GM12878 (cell line): ENCODE data around the gene COMMD1. TPM values are rescaled to one million over a fixed set of nuclear protein-coding genes. Genes with fewer than 3 reads are reported as not detected.

Experiments used
- ATAC-seq: fragments of 200-7000 bp; cut with Tn5 transposase; 3 replicates; pipeline ENCODE4 v1.9.1; 2020; ENCODE audit warnings: mild to moderate bottlenecking, moderate library complexity
- BruUV-seq: library from RNA; stranded (reverse); fragments of 400-500 nt; replicated peaks from 2 replicates; lab custom pipeline; 2021; lab: Mats Ljungman, UMichigan
- CTCF ChIA-PET: fragments of 300-600 bp; sonication (Branson Sonifier 250); formaldehyde crosslinking; extraction: SDS; loops from one replicate; lab custom pipeline; 2021; ENCODE audit warnings: inconsistent platforms; lab: Yijun Ruan, JAX
- POLR2A ChIA-PET: fragments of 350-600 bp; formaldehyde crosslinking; extraction: SDS; loops from one replicate; lab custom pipeline; 2021; ENCODE audit warnings: inconsistent platforms; lab: Charles Lee
- RAD21 ChIA-PET: fragments of 300-600 bp; sonication (Branson Sonifier 250); formaldehyde crosslinking; loops from one replicate; lab custom pipeline; 2023; ENCODE audit warnings: antibody characterized with exemption; ENCODE audit not compliant: unreplicated experiment; lab: Charles Lee
- SMC1A ChIA-PET: fragments of 300-600 bp; sonication (Branson Sonifier 250); formaldehyde crosslinking; loops from one replicate; lab custom pipeline; 2023; ENCODE audit not compliant: unreplicated experiment, uncharacterized antibody; lab: Charles Lee
- DNase-seq: peaks from one replicate; pipeline ENCODE4 v3.0.0-alpha.2; 2011; ENCODE audit warnings: low read depth, low spot score
- FAIRE-seq: peaks from 3 replicates; lab custom pipeline; 2011; peaks lifted over from hg19 to GRCh38; lab: Jason Lieb, UNC
- H2AFZ ChIP-seq: 2 replicates; pipeline ENCODE4 v1.6.0; 2011; ENCODE audit warnings: low read depth, low read length, control low read depth; ENCODE audit not compliant: control insufficient read depth
- H3K27ac ChIP-seq: 2 replicates; pipeline ENCODE4 v1.5.1; 2011; ENCODE audit warnings: control low read depth; ENCODE audit not compliant: control insufficient read depth, insufficient read depth
- H3K27me3 ChIP-seq, 2 experiments: replicated peaks in 1 of 2; 2 replicates each; pipeline versions ENCODE4 v1.6.0 to v1.6.1; 2011; ENCODE audit warnings: low read length in 1 of 2; ENCODE audit not compliant: control insufficient read depth in 2 of 2, insufficient read depth in 2 of 2
- H3K36me3 ChIP-seq, 2 experiments: 2 replicates each; pipeline ENCODE4 v1.5.1; 2011; ENCODE audit warnings: low read length in 1 of 2; ENCODE audit not compliant: control insufficient read depth in 2 of 2, insufficient read depth in 2 of 2
- H3K4me1 ChIP-seq: 2 replicates; pipeline ENCODE4 v1.6.1; 2011; ENCODE audit warnings: mild to moderate bottlenecking, low read length, moderate library complexity, mixed read lengths; ENCODE audit not compliant: control insufficient read depth, insufficient read depth
- H3K4me2 ChIP-seq: 2 replicates; pipeline ENCODE4 v1.6.0; 2011; ENCODE audit warnings: control low read depth; ENCODE audit not compliant: control insufficient read depth, insufficient read depth
- H3K4me3 ChIP-seq: fragments of 200-600 bp; sonication (generic); 2 replicates; pipeline ENCODE4 v1.5.1; 2016
- H3K79me2 ChIP-seq: 2 replicates; pipeline ENCODE4 v1.6.0; 2011; ENCODE audit warnings: low read length; ENCODE audit not compliant: control insufficient read depth, insufficient read depth
- H3K9ac ChIP-seq: 2 replicates; pipeline ENCODE4 v1.8.0; 2011; ENCODE audit warnings: low read length, control low read depth, mixed read lengths; ENCODE audit not compliant: control insufficient read depth, insufficient read depth
- H3K9me3 ChIP-seq: replicated peaks from 3 replicates; pipeline ENCODE4 v1.5.1; 2011; ENCODE audit warnings: mild to moderate bottlenecking, low read length; ENCODE audit not compliant: control insufficient read depth, insufficient read depth
- H4K20me1 ChIP-seq: 2 replicates; pipeline ENCODE4 v1.6.0; 2011; ENCODE audit not compliant: control insufficient read depth, insufficient read depth
- CBX3 ChIP-seq: fragments of 200-600 bp; sonication (generic); IDR thresholded peaks from 2 replicates; pipeline ENCODE4 v1.6.1; 2016; ENCODE audit warnings: low read depth, borderline replicate concordance
- EED ChIP-seq: sonication (generic); IDR thresholded peaks from 2 replicates; pipeline ENCODE4 v1.6.1; 2016; ENCODE audit warnings: antibody characterized with exemption, low read depth
- FOS ChIP-seq: IDR thresholded peaks from 3 replicates; pipeline ENCODE4 v1.6.1; 2011; ENCODE audit warnings: borderline replicate concordance; ENCODE audit not compliant: insufficient read length; ENCODE audit errors: extremely low read depth
- NR2F1 ChIP-seq: fragments of 450-650 bp; conservative IDR thresholded peaks from 2 replicates; pipeline ENCODE4 v1.6.1; 2017; ENCODE audit warnings: mild to moderate bottlenecking
- TAF1 ChIP-seq: IDR thresholded peaks from 2 replicates; pipeline ENCODE4 v1.6.1; 2011; ENCODE audit warnings: mild to moderate bottlenecking, low read depth, low read length, borderline replicate concordance
- TARDBP ChIP-seq: IDR thresholded peaks from 2 replicates; pipeline ENCODE4 v1.6.1; 2016; ENCODE audit warnings: borderline replicate concordance
- TBL1XR1 ChIP-seq: IDR thresholded peaks from 2 replicates; pipeline ENCODE4 v1.6.1; 2012; ENCODE audit warnings: low read depth, low read length, improper control_type of control experiment
- ZBED1 ChIP-seq: IDR thresholded peaks from 2 replicates; pipeline ENCODE4 v1.6.1; 2016; ENCODE audit warnings: borderline replicate concordance
- WGBS: methylation state at CpG from one replicate; pipeline ENCODE4 v1.1.6; 2016; ENCODE audit warnings: low lambda C conversion rate; ENCODE audit not compliant: insufficient replicate concordance, insufficient coverage; ENCODE audit errors: missing lambda C conversion rate; 5-methylcytosine and 5-hydroxymethylcytosine counted together
- in situ Hi-C: fragments of 300-500 bp; cut with MboI; formaldehyde crosslinking; loops from 9 replicates; pipeline ENCODE4 v1.14.3; 2018; ENCODE audit warnings: mixed read lengths
- intact Hi-C: fragments of 100-400 bp; cut with micrococcal nuclease; formaldehyde crosslinking; loops from one replicate; pipeline ENCODE4 v1.14.2; 2022; ENCODE audit not compliant: unreplicated experiment
- polyA plus RNA-seq, 11 experiments: library from polyadenylated mRNA; depleted of rRNA in 4 of 11; unstranded in 6 of 11; stranded (reverse) in 5 of 11; fragments of >200 nt; fragmentation: Nextera tagmentation in 4 of 11; fragmentation: Illumina TruSeq in 1 of 11; extraction: Ambion mirVana in 4 of 11; extraction: Trizol in 1 of 11; gene quantifications; 1 replicate in 1 of 11; 2 replicates in 10 of 11; pipeline versions ENCODE4 v1.2.1 to v1.2.3, GENCODE V29; 2011 to 2016; ENCODE audit warnings: inconsistent platforms in 2 of 11, missing spikeins in 2 of 11, low read depth in 1 of 11
- total RNA-seq, 4 experiments: library from RNA; depleted of rRNA in 3 of 4; stranded (reverse); fragments of >200 nt in 3 of 4; fragmentation: Illumina TruSeq in 1 of 4; extraction: Trizol in 1 of 4; gene quantifications; 2 replicates each; pipeline versions ENCODE4 v1.2.1 to v1.2.3, GENCODE V29; 2013 to 2021

Gene COMMD1
- total and polyA plus RNA-seq, 10 of the 15 experiments (the other 5 are each of a cell fraction or from before 2014, with no cell fraction given) = 39.7 to 210 (median 53.7) TPM

- TF ChIP-seq EED (0 out of 2 replicates have a peak, but pooled peaks have one; percentile 19), TAF1 (no peak)
- H3K27ac ChIP-seq = no peak overlapping the region
- 56% methylated on average over 6 of the region's 6 CpGs for WGBS
- H3K27me3 ChIP-seq = no peaks in the 10 kb centered on the region
- ATAC-seq (no peak), DNase-seq (no peak), FAIRE-seq (no peak)
- 0 out of 2 replicates have a peak overlapping the region, but pooled peaks have one; percentile 17 for H3K4me2 ChIP-seq
- no peaks in the 10 kb centered on the region for H3K4me1 ChIP-seq
- ChIA-PET SMC1A (interaction anchor here (1.1 kb wide), 1 partner anchor 18 kb away, joined by 3 read pairs; no protein-coding TSS in a partner anchor), RAD21 (no interaction called here), POLR2A (interaction anchor here (0.6 kb wide), 1 partner anchor 447 kb away, joined by 5 read pairs; no protein-coding TSS in a partner anchor), CTCF (no interaction called here)
- H3K9ac ChIP-seq = no peak overlapping the region
- no TSS peak for BruUV-seq
- intact Hi-C loops = no loop called here
- H3K36me3 ChIP-seq = 0 out of 4 replicates have a peak, but pooled peaks cover 0 to 6% of the 10 kb centered on the region in 2 experiments
- no peak overlapping the region for H2AFZ ChIP-seq
- H3K4me3 ChIP-seq = no peak overlapping the region
- no peaks in the 10 kb centered on the region; the same call in 2 of the 3 replicates for H3K9me3 ChIP-seq
- no peaks in the 10 kb centered on the region for H3K79me2 ChIP-seq
- in situ Hi-C loops = no loop called here
- no peaks in the 10 kb centered on the region for H4K20me1 ChIP-seq
Observed at GRCh38 chr2:61949714-61950560, 44.5 kb downstream of the COMMD1 start.

GRCh38 chr2:61950571-61951315 lies 45.3 kb downstream of the COMMD1 start:
- no peaks in the 10 kb centered on the region for H3K4me1 ChIP-seq
- H3K4me2 ChIP-seq = no peak overlapping the region
- DNase-seq = no peak
- intact Hi-C loops = no loop called here
- no peak for FAIRE-seq
- H3K4me3 ChIP-seq = no peak overlapping the region
- H3K27ac ChIP-seq = no peak overlapping the region
- ATAC-seq = no peak
- H3K9me3 ChIP-seq = no peaks in the 10 kb centered on the region; the same call in 2 of the 3 replicates
- BruUV-seq = no TSS peak
- no peak overlapping the region for H3K9ac ChIP-seq
- CTCF ChIA-PET = no interaction called here
- H4K20me1 ChIP-seq = no peaks in the 10 kb centered on the region
- POLR2A ChIA-PET = no interaction called here
- RAD21 ChIA-PET = no interaction called here
- H2AFZ ChIP-seq = no peak overlapping the region
- TF ChIP-seq FOS (no peak), ZBED1 (no peak), TAF1 (no peak), TBL1XR1 (no peak), NR2F1 (no peak), CBX3 (no peak), TARDBP (no peak)
- in situ Hi-C loops = no loop called here
- no peaks in the 10 kb centered on the region for H3K79me2 ChIP-seq
- SMC1A ChIA-PET = no interaction called here
- WGBS = 98% methylated on average over 9 of the region's 9 CpGs
- no peaks in the 10 kb centered on the region for H3K27me3 ChIP-seq
- 0 out of 4 replicates have a peak, but pooled peaks cover 0 to 6% of the 10 kb centered on the region in 2 experiments for H3K36me3 ChIP-seq
